OCI-LY3 (cell line): ENCODE data around the gene FAM169A.

Source experiments
- H2AFZ ChIP-seq: fragments of 200-600, 300-600 bp; shearing (Covaris generic); 2 replicates; pipeline ENCODE4 v1.6.0; 2014; ENCODE audit warnings: antibody characterized with exemption, low read depth, low read length
- H3K27ac ChIP-seq: fragments of 200-600, 300-600 bp; sonication (generic); 2 replicates; pipeline ENCODE4 v1.5.1; 2014; ENCODE audit warnings: mild to moderate bottlenecking, low read length, moderate library complexity, mixed read lengths
- H3K27me3 ChIP-seq: fragments of 200-600, 300-600 bp; sonication (generic); 2 replicates; pipeline ENCODE4 v1.6.1; 2014; ENCODE audit warnings: low read depth, low read length, mixed read lengths
- H3K36me3 ChIP-seq: fragments of 200-600, 300-600 bp; sonication (generic); replicated peaks from 2 replicates; pipeline ENCODE3; 2014; ENCODE audit warnings: low read depth, low read length, mixed read lengths
- H3K4me1 ChIP-seq: fragments of 300-600, 200-600 bp; sonication (generic); 2 replicates; pipeline ENCODE4 v1.6.1; 2014; ENCODE audit warnings: low read length, mixed read lengths
- H3K4me2 ChIP-seq: fragments of 200-600, 300-600 bp; sonication (generic); 2 replicates; pipeline ENCODE4 v1.6.1; 2014; ENCODE audit warnings: low read length, mixed read lengths
- H3K4me3 ChIP-seq: fragments of 300-600, 200-600 bp; sonication (generic); 2 replicates; pipeline ENCODE4 v1.5.1; 2014; ENCODE audit warnings: antibody characterized with exemption, mild to moderate bottlenecking, low read length, moderate library complexity
- H3K79me2 ChIP-seq: fragments of 300-600, 200-600 bp; shearing (Covaris generic); 2 replicates; pipeline ENCODE4 v1.6.1; 2014; ENCODE audit warnings: mild to moderate bottlenecking, low read length, mixed read lengths
- H3K9ac ChIP-seq: fragments of 300-600, 200-600 bp; shearing (Covaris generic); 2 replicates; pipeline ENCODE4 v1.6.0; 2014; ENCODE audit warnings: mild to moderate bottlenecking, low read length, moderate library complexity
- H3K9me3 ChIP-seq: fragments of 200-600, 300-600 bp; shearing (Covaris generic); 2 replicates; pipeline ENCODE4 v1.6.1; 2014; ENCODE audit warnings: low read length, mixed read lengths; ENCODE audit not compliant: insufficient read depth
- H4K20me1 ChIP-seq: fragments of 200-600, 300-600 bp; sonication (generic); 2 replicates; pipeline ENCODE4 v1.6.1; 2016; ENCODE audit warnings: low read length, mixed read lengths; ENCODE audit not compliant: insufficient read depth
- CTCF ChIP-seq: fragments of 200-600, 300-600 bp; sonication (generic); IDR thresholded peaks from 2 replicates; pipeline ENCODE4 v1.5.1; 2014; ENCODE audit warnings: antibody characterized with exemption, low read length, low read depth
- EZH2phosphoT487 ChIP-seq: fragments of 200-600 bp; shearing (Covaris generic); IDR thresholded peaks from 2 replicates; pipeline ENCODE4 v1.6.1; 2018; ENCODE audit warnings: antibody characterized with exemption, mixed run types, low read depth

The FAM169A gene

GRCh38 chr5:74848553-74849025 lies 17.6 kb downstream of the FAM169A start:
- no peak overlapping the region for H2AFZ ChIP-seq
- H3K36me3 ChIP-seq, result no peaks in the 10 kb centered on the region
- H3K9ac ChIP-seq, result no peak overlapping the region
- H3K4me3 ChIP-seq, result no peak overlapping the region
- H3K79me2 ChIP-seq, result 0 out of 2 replicates have a peak, but pooled peaks cover 5% of the 10 kb centered on the region
- no peak for TF ChIP-seq EZH2phosphoT487
- TF ChIP-seq CTCF, result no peak
- H3K27me3 ChIP-seq, result no peaks in the 10 kb centered on the region
- H3K4me1 ChIP-seq, result peaks cover 11% of the 10 kb centered on the region; the same call in 1 of the 2 replicates
- no peaks in the 10 kb centered on the region for H4K20me1 ChIP-seq
- H3K4me2 ChIP-seq, result no peak overlapping the region
- H3K9me3 ChIP-seq, result no peaks in the 10 kb centered on the region
- H3K27ac ChIP-seq, result no peak overlapping the region

GRCh38 chr5:74839229-74839628 lies 27.0 kb downstream of the FAM169A start:
- H3K4me1 ChIP-seq, result no peaks in the 10 kb centered on the region
- H3K27ac ChIP-seq, result no peak overlapping the region
- H4K20me1 ChIP-seq, result no peaks in the 10 kb centered on the region
- no peak overlapping the region for H3K4me3 ChIP-seq
- H3K36me3 ChIP-seq, result no peaks in the 10 kb centered on the region
- TF ChIP-seq CTCF (no peak), EZH2phosphoT487 (no peak)
- H3K9me3 ChIP-seq, result no peaks in the 10 kb centered on the region
- no peak overlapping the region for H2AFZ ChIP-seq
- H3K4me2 ChIP-seq, result no peak overlapping the region
- no peaks in the 10 kb centered on the region for H3K27me3 ChIP-seq
- no peaks in the 10 kb centered on the region for H3K79me2 ChIP-seq
- H3K9ac ChIP-seq, result no peak overlapping the region

- no peaks in the 10 kb centered on the region for H3K36me3 ChIP-seq
- no peak overlapping the region for H3K4me3 ChIP-seq
- no peaks in the 10 kb centered on the region for H3K79me2 ChIP-seq
- no peaks in the 10 kb centered on the region for H3K4me1 ChIP-seq
- no peaks in the 10 kb centered on the region for H3K9me3 ChIP-seq
- TF ChIP-seq CTCF (no peak), EZH2phosphoT487 (no peak)
- no peak overlapping the region for H3K27ac ChIP-seq
- no peak overlapping the region for H3K4me2 ChIP-seq
- H3K9ac ChIP-seq, result no peak overlapping the region
- no peak overlapping the region for H2AFZ ChIP-seq
- H3K27me3 ChIP-seq, result no peaks in the 10 kb centered on the region
- no peaks in the 10 kb centered on the region for H4K20me1 ChIP-seq
Measured at GRCh38 chr5:74838262-74838661, 27.9 kb downstream of the FAM169A start.

GRCh38 chr5:74837115-74837514 lies 29.1 kb downstream of the FAM169A start:
- Histone ChIP-seq H3K9me3 (no peaks in the 10 kb centered on the region), H3K36me3 (no peaks in the 10 kb centered on the region), H3K4me2 (no peak overlapping the region), H3K4me1 (no peaks in the 10 kb centered on the region), H3K79me2 (no peaks in the 10 kb centered on the region), H3K4me3 (no peak overlapping the region), H3K27ac (no peak overlapping the region), H4K20me1 (no peaks in the 10 kb centered on the region), H3K9ac (no peak overlapping the region), H2AFZ (no peak overlapping the region), H3K27me3 (no peaks in the 10 kb centered on the region)
- no peak for TF ChIP-seq CTCF
- no peak for TF ChIP-seq EZH2phosphoT487
